Measurements from ENCODE around the gene ATXN2.

ATXN2 gene

GRCh38 chr12:111447571-111448265 is 151.4 kb downstream of the ATXN2 start:
- no peak overlapping the region for H3K9ac ChIP-seq (ENCODE audit: low read depth, low read length)
- no peaks in the 10 kb centered on the region for H3K27me3 ChIP-seq (ENCODE audit: insufficient read depth, low read length)
- WGBS = 96% methylated on average over 28 of the region's 28 CpGs
- no peaks in the 10 kb centered on the region for H3K9me3 ChIP-seq (ENCODE audit: insufficient read depth, low read depth, low read length)
- peaks cover 67% of the 10 kb centered on the region for H3K36me3 ChIP-seq (ENCODE audit: insufficient read depth, low read length)
- no peak overlapping the region for H3K4me3 ChIP-seq (ENCODE audit: low read length)
- H3K27ac ChIP-seq (ENCODE audit: low read depth, low read length) = no peak overlapping the region
- H3K4me1 ChIP-seq (ENCODE audit: insufficient read depth, low read length) = peaks cover 8% of the 10 kb centered on the region

- 95% methylated on average over 20 of the region's 20 CpGs for WGBS
- H3K27me3 ChIP-seq (ENCODE audit: insufficient read depth, low read length) = no peaks in the 10 kb centered on the region
- peaks cover 63% of the 10 kb centered on the region for H3K36me3 ChIP-seq (ENCODE audit: insufficient read depth, low read length)
- H3K9ac ChIP-seq (ENCODE audit: low read depth, low read length) = no peak overlapping the region
- peaks cover 8% of the 10 kb centered on the region for H3K4me1 ChIP-seq (ENCODE audit: insufficient read depth, low read length)
- H3K27ac ChIP-seq (ENCODE audit: low read depth, low read length) = peak overlapping the region; percentile 51; the same call in 1 of the 2 replicates
- H3K4me3 ChIP-seq (ENCODE audit: low read length) = no peak overlapping the region
- H3K9me3 ChIP-seq (ENCODE audit: insufficient read depth, low read depth, low read length) = no peaks in the 10 kb centered on the region
Observed at GRCh38 chr12:111446631-111447570, 152.2 kb downstream of the ATXN2 start.

GRCh38 chr12:111445726-111446581 is 153.2 kb downstream of the ATXN2 start:
- peaks cover 8% of the 10 kb centered on the region for H3K4me1 ChIP-seq (ENCODE audit: insufficient read depth, low read length)
- WGBS = 82% methylated on average over 6 of the region's 6 CpGs
- H3K9ac ChIP-seq (ENCODE audit: low read depth, low read length) = no peak overlapping the region
- no peaks in the 10 kb centered on the region for H3K9me3 ChIP-seq (ENCODE audit: insufficient read depth, low read depth, low read length)
- H3K27ac ChIP-seq (ENCODE audit: low read depth, low read length) = peak overlapping the region; percentile 51
- no peak overlapping the region for H3K4me3 ChIP-seq (ENCODE audit: low read length)
- H3K36me3 ChIP-seq (ENCODE audit: insufficient read depth, low read length) = peaks cover 55% of the 10 kb centered on the region
- no peaks in the 10 kb centered on the region for H3K27me3 ChIP-seq (ENCODE audit: insufficient read depth, low read length)

DNA sequence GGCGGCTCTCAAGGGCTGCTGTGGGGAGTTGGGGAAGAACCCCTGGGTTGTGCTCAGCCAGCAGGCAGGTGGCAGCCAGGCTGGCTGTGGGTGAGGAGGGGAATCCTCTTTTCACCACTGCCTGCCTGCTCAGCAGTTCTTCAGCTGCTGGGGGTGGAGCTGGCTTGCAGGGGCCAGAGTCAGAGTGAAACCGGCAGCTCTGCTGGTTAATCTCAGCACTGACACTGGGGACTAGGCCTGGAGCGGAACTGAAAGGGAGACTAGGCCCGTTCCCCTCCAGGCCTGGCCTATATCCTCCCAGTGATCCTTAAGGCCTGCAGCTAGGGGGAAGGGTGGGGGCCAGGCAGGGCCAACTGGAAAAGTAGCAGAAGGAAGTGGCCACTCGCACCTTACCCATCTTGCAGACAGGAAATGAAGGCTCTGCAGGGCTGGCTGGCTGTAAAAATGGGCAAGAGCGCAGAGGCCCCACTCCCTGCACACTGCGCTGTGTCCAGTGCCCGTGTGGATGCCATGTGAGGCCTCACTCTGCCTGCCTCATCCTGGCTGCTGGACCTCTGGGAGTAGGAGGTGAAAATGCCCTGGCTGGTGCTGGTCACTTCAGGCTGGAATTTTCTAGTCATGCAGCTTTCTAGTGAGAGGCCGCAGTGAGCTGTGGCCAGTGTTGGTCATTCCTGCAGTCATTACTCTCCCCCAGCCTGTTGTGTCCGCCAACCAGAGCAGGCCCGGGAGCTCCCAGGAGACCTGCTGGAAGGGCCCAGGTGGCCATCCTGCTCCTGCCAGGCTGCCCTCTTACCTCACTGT is 154.0 kb downstream of the ATXN2 start:
- Histone ChIP-seq H3K4me1 (ENCODE audit: insufficient read depth, low read length) (peaks cover 8% of the 10 kb centered on the region), H3K9ac (ENCODE audit: low read depth, low read length) (no peak overlapping the region), H3K36me3 (ENCODE audit: insufficient read depth, low read length) (peaks cover 47% of the 10 kb centered on the region), H3K9me3 (ENCODE audit: insufficient read depth, low read depth, low read length) (no peaks in the 10 kb centered on the region), H3K27ac (ENCODE audit: low read depth, low read length) (peak overlapping the region; percentile 51; the same call in 1 of the 2 replicates), H3K27me3 (ENCODE audit: insufficient read depth, low read length) (no peaks in the 10 kb centered on the region), H3K4me3 (ENCODE audit: low read length) (no peak overlapping the region)
- WGBS = 89% methylated on average over 11 of the region's 11 CpGs

- no peak overlapping the region for H3K4me3 ChIP-seq (ENCODE audit: low read length)
- no peak overlapping the region for H3K9ac ChIP-seq (ENCODE audit: low read depth, low read length)
- peaks cover 8% of the 10 kb centered on the region for H3K4me1 ChIP-seq (ENCODE audit: insufficient read depth, low read length)
- WGBS = 95% methylated on average over 8 of the region's 8 CpGs
- H3K36me3 ChIP-seq (ENCODE audit: insufficient read depth, low read length) = peaks cover 43% of the 10 kb centered on the region
- no peak overlapping the region for H3K27ac ChIP-seq (ENCODE audit: low read depth, low read length)
- no peaks in the 10 kb centered on the region for H3K27me3 ChIP-seq (ENCODE audit: insufficient read depth, low read length)
- H3K9me3 ChIP-seq (ENCODE audit: insufficient read depth, low read depth, low read length) = no peaks in the 10 kb centered on the region
Observed at GRCh38 chr12:111444314-111444924, 154.7 kb downstream of the ATXN2 start.

DNA sequence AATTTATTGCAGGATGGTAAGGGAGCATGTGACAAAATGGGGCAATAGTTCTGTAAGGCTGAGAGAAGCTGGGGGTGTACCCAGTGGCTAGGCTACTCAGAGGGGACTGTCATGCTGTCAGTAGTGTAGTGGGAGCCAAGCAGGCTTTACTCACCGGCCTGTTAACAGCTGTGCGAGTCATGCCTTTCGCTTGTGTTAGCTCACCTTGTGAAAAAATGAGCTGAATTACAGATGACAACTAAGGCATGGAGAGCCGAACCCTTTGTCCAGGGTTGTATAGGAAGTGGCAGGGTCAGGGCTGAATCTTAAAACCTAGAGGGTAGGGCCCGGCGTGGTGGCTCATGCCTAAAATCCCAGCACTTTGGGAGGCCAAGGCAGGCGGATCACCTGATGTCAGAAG is 155.5 kb downstream of the ATXN2 start:
- 92% methylated on average over 7 of the region's 7 CpGs for WGBS
- no peak overlapping the region for H3K27ac ChIP-seq (ENCODE audit: low read depth, low read length)
- H3K9ac ChIP-seq (ENCODE audit: low read depth, low read length) = no peak overlapping the region
- H3K4me1 ChIP-seq (ENCODE audit: insufficient read depth, low read length) = peaks cover 8% of the 10 kb centered on the region
- no peak overlapping the region for H3K4me3 ChIP-seq (ENCODE audit: low read length)
- peaks cover 35% of the 10 kb centered on the region for H3K36me3 ChIP-seq (ENCODE audit: insufficient read depth, low read length)
- no peaks in the 10 kb centered on the region for H3K9me3 ChIP-seq (ENCODE audit: insufficient read depth, low read depth, low read length)
- H3K27me3 ChIP-seq (ENCODE audit: insufficient read depth, low read length) = no peaks in the 10 kb centered on the region

- Histone ChIP-seq H3K27me3 (ENCODE audit: insufficient read depth, low read length) (no peaks in the 10 kb centered on the region), H3K4me3 (ENCODE audit: low read length) (no peak overlapping the region), H3K4me1 (ENCODE audit: insufficient read depth, low read length) (peaks cover 8% of the 10 kb centered on the region), H3K27ac (ENCODE audit: low read depth, low read length) (no peak overlapping the region), H3K9me3 (ENCODE audit: insufficient read depth, low read depth, low read length) (no peaks in the 10 kb centered on the region), H3K9ac (ENCODE audit: low read depth, low read length) (no peak overlapping the region), H3K36me3 (ENCODE audit: insufficient read depth, low read length) (peaks cover 30% of the 10 kb centered on the region)
- WGBS = 93% methylated on average over 7 of the region's 7 CpGs
Observed at GRCh38 chr12:111443086-111443485, 156.0 kb downstream of the ATXN2 start.

DNA sequence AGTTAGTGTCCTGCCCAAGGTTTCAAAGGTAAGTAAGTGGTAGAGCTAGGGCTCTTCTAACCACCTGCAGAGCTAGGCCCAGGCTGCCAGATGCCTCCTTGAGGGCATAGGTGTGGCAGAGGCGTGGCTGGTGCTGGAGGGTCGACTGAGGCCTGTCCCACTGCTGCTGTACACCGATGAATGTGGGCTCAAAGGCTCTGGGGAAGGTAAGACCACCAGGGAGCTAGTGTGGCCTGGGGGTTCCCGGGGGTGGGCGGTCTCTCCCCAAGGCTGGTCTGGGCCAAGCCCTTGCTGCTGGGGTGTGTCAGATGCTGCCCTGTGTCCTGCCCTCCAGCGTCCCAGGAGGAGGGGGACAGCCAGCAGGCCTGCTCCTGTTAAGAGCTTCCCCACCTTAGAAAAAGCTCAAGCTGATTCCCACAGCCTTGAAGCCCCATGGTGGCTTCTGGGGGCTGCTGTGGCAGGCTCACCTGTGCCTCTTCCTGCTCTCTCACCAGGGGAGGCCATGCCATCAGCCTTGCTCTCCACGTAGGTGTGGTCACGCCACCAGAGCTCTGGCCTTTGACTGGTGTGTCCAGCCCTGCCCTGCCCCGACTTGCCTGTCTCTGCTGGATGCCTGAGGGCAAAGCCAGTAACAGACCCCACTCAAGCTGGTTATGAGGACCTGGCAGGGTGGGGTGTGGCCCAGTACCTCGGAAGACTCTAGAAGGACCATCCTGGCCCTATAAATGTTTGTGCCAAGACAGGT is 156.6 kb downstream of the ATXN2 start:
- WGBS = 92% methylated on average over 10 of the region's 10 CpGs
- H3K9me3 ChIP-seq (ENCODE audit: insufficient read depth, low read depth, low read length) = no peaks in the 10 kb centered on the region
- H3K4me3 ChIP-seq (ENCODE audit: low read length) = no peak overlapping the region
- H3K4me1 ChIP-seq (ENCODE audit: insufficient read depth, low read length) = peaks cover 8% of the 10 kb centered on the region
- no peaks in the 10 kb centered on the region for H3K27me3 ChIP-seq (ENCODE audit: insufficient read depth, low read length)
- H3K9ac ChIP-seq (ENCODE audit: low read depth, low read length) = 0 out of 2 replicates have a peak overlapping the region, but pooled peaks have one; percentile 4
- H3K36me3 ChIP-seq (ENCODE audit: insufficient read depth, low read length) = peaks cover 24% of the 10 kb centered on the region
- H3K27ac ChIP-seq (ENCODE audit: low read depth, low read length) = no peak overlapping the region; the same call in 1 of the 2 replicates

DNA sequence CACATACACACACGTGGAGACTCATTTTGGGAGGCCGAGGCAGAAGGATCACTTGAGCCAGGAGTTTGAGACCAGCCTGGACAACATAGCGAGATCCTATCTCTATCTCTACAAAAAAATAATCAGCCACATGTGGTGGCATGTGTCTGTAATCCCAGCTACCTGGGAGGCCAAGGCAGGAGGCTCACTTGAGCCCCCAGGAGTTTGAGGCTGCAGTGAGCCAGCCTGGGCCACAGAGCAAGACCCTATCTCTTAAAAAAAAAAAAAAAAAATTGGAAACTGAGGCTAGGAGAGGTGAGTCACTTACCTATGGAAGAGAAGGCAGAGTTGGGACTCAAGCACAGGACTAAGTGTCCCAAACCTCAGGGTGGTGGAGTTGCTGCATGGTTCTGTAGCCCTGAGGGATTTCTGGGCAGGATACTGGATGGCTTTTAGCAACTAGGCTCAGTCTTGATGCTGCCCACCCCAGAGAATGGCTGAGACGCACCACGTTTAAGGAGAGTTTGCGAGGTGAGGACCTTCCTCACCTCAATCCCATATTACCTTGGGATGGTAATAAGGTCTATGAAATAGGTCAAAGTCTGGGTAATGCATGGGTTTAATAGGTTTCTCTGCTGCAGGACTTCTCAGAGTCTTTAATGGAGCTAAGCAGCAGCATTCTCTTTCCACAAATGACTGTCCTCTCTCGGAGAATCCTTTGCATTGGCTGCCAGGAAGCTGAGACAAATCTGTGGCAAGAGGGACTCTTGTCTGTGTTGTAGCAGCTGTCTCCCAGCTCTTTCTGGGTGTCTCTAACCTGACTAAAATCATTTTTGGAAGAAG is 157.8 kb downstream of the ATXN2 start:
- Histone ChIP-seq H3K27ac (ENCODE audit: low read depth, low read length) (no peak overlapping the region), H3K4me1 (ENCODE audit: insufficient read depth, low read length) (peaks cover 11% of the 10 kb centered on the region), H3K9me3 (ENCODE audit: insufficient read depth, low read depth, low read length) (no peaks in the 10 kb centered on the region), H3K9ac (ENCODE audit: low read depth, low read length) (no peak overlapping the region), H3K4me3 (ENCODE audit: low read length) (no peak overlapping the region), H3K27me3 (ENCODE audit: insufficient read depth, low read length) (no peaks in the 10 kb centered on the region), H3K36me3 (ENCODE audit: insufficient read depth, low read length) (peaks cover 15% of the 10 kb centered on the region; the same call in 1 of the 2 replicates)
- 96% methylated on average over 7 of the region's 7 CpGs for WGBS
